GM23248 (cell line): ENCODE data around the gene ARSA. TPM values are rescaled to one million over a fixed set of nuclear protein-coding genes. Genes with fewer than 3 reads are reported as not detected.
"Not testable (repeated sequence)": the region's sequence is repeated elsewhere in the genome, so short reads cannot be mapped to it uniquely, and the experiment has no call there.

ENCODE experiments used
- DNase-seq: peaks from one replicate; pipeline ENCODE4 v3.0.0-alpha.2; 2015
- H2AFZ ChIP-seq: fragments of 200-600 bp; sonication (generic); 2 replicates; pipeline ENCODE4 v1.6.1; 2016; ENCODE audit warnings: antibody characterized with exemption
- H3F3A ChIP-seq: fragments of 200-600 bp; sonication (generic); 2 replicates; pipeline ENCODE4 v1.6.1; 2016; ENCODE audit warnings: mild to moderate bottlenecking, antibody characterized with exemption, mixed run types; ENCODE audit not compliant: insufficient read depth
- H3K27ac ChIP-seq: fragments of 200-600 bp; sonication (generic); 2 replicates; pipeline ENCODE4 v1.5.1; 2016; ENCODE audit warnings: mild to moderate bottlenecking
- H3K27me3 ChIP-seq: fragments of 200-600 bp; sonication (generic); replicated peaks from 2 replicates; pipeline ENCODE4 v1.6.1; 2016; ENCODE audit warnings: mild to moderate bottlenecking; ENCODE audit not compliant: insufficient read depth
- H3K36me3 ChIP-seq: fragments of 200-600 bp; sonication (generic); 2 replicates; pipeline ENCODE4 v1.6.1; 2016; ENCODE audit warnings: low read depth, mild to moderate bottlenecking
- H3K4me1 ChIP-seq: fragments of 200-600 bp; sonication (generic); 2 replicates; pipeline ENCODE4 v1.6.1; 2016; ENCODE audit warnings: mild to moderate bottlenecking; ENCODE audit not compliant: insufficient read depth
- H3K4me2 ChIP-seq: fragments of 200-600 bp; sonication (generic); one replicate; pipeline ENCODE4 v1.6.1; 2016; ENCODE audit warnings: mild to moderate bottlenecking; ENCODE audit not compliant: unreplicated experiment
- H3K4me3 ChIP-seq: fragments of 200-600 bp; sonication (generic); 2 replicates; pipeline ENCODE4 v1.5.1; 2016; ENCODE audit warnings: mild to moderate bottlenecking
- H3K79me2 ChIP-seq: fragments of 200-600 bp; sonication (generic); 2 replicates; pipeline ENCODE4 v1.6.1; 2016; ENCODE audit warnings: mild to moderate bottlenecking; ENCODE audit not compliant: insufficient read depth
- H3K9ac ChIP-seq: fragments of 200-600 bp; sonication (generic); 2 replicates; pipeline ENCODE4 v1.6.1; 2016; ENCODE audit warnings: mild to moderate bottlenecking
- H3K9me2 ChIP-seq: fragments of 200-600 bp; sonication (generic); 2 replicates; pipeline ENCODE4 v1.6.1; 2016; ENCODE audit warnings: mixed run types, mild to moderate bottlenecking, moderate library complexity; ENCODE audit not compliant: insufficient read depth
- H3K9me3 ChIP-seq: fragments of 200-600 bp; sonication (generic); one replicate; pipeline ENCODE4 v1.6.1; 2017; ENCODE audit warnings: low read depth
- H4K20me1 ChIP-seq: fragments of 200-600 bp; sonication (generic); 2 replicates; pipeline ENCODE4 v1.6.0; 2016; ENCODE audit not compliant: insufficient read depth
- EZH2 ChIP-seq: fragments of 200-600 bp; sonication (generic); IDR thresholded peaks from 2 replicates; pipeline ENCODE4 v1.6.1; 2018; ENCODE audit warnings: antibody characterized with exemption, mild to moderate bottlenecking; ENCODE audit not compliant: insufficient read depth, poor library complexity, severe bottlenecking
- EZH2phosphoT487 ChIP-seq: fragments of 200-600 bp; sonication (generic); IDR thresholded peaks from 2 replicates; pipeline ENCODE4 v1.6.1; 2018; ENCODE audit warnings: antibody characterized with exemption, moderate library complexity, mild to moderate bottlenecking, low read depth; ENCODE audit not compliant: insufficient read depth
- WGBS, 2 experiments: methylation state at CpG; one replicate each; pipeline ENCODE4 v1.1.6; 2015 to 2017; ENCODE audit warnings: low lambda C conversion rate in 2 of 2, low coverage in 1 of 2; ENCODE audit errors: missing lambda C conversion rate in 2 of 2; 5-methylcytosine and 5-hydroxymethylcytosine counted together
- in situ Hi-C: fragments of 300-500 bp; cut with MboI; formaldehyde crosslinking; loops from 2 replicates; pipeline ENCODE4 v1.15.0; 2020
- polyA plus RNA-seq: library from polyadenylated mRNA; unstranded; fragments of >200 nt; fragmentation: Nextera tagmentation; extraction: Ambion mirVana; gene quantifications from 2 replicates; pipeline ENCODE4 v1.2.1, GENCODE V29; 2016
- total RNA-seq: library from RNA; depleted of rRNA; stranded (reverse); fragments of >200 nt; shearing (Covaris generic); gene quantifications from 2 replicates; pipeline ENCODE4 v1.2.3, GENCODE V29; 2014

The ARSA gene
- total and polyA plus RNA-seq, 2 experiments from 2014 or later, result 31.7 to 59.6 TPM

- H3K4me1 ChIP-seq, result no peaks in the 10 kb centered on the region
- H3K27me3 ChIP-seq, result no peaks in the 10 kb centered on the region; the same call in none of the 2 replicates
- no peak overlapping the region for H3K4me3 ChIP-seq
- H3F3A ChIP-seq, result no peaks in the 10 kb centered on the region
- H2AFZ ChIP-seq, result no peak overlapping the region
- no peaks in the 10 kb centered on the region for H3K9me3 ChIP-seq
- H3K27ac ChIP-seq, result no peak overlapping the region
- DNase-seq, result no peak
- no peaks in the 10 kb centered on the region for H3K36me3 ChIP-seq
- in situ Hi-C loops, result no loop called here
- TF ChIP-seq EZH2phosphoT487, result no peak
- no peak for TF ChIP-seq EZH2
- no peak overlapping the region for H3K9ac ChIP-seq
- no peaks in the 10 kb centered on the region for H3K79me2 ChIP-seq
- H3K9me2 ChIP-seq, result no peaks in the 10 kb centered on the region
- WGBS, 2 experiments, result 58 to 67% methylated on average over 10 of the region's 10 CpGs
- no peaks in the 10 kb centered on the region for H4K20me1 ChIP-seq
- H3K4me2 ChIP-seq, result no peak overlapping the region
Measured at GRCh38 chr22:50608996-50609395, 19.0 kb downstream of the ARSA start.

- H3K9me2 ChIP-seq, DNase-seq, H3K27ac ChIP-seq, H3K9me3 ChIP-seq, H3K4me1 ChIP-seq, H3K36me3 ChIP-seq, H3K9ac ChIP-seq, H3F3A ChIP-seq, H3K27me3 ChIP-seq, H3K79me2 ChIP-seq, in situ Hi-C loops, H3K4me2 ChIP-seq, H4K20me1 ChIP-seq, H2AFZ ChIP-seq, H3K4me3 ChIP-seq: not testable (repeated sequence)
- 70 to 74% methylated on average over 17 to 39 of the region's 39 CpGs for WGBS, 2 experiments
Measured at GRCh38 chr22:50608058-50608840, 19.7 kb downstream of the ARSA start.

- Histone ChIP-seq H2AFZ (no peak overlapping the region), H3K9me2 (no peaks in the 10 kb centered on the region), H3K4me1 (no peaks in the 10 kb centered on the region), H4K20me1 (no peaks in the 10 kb centered on the region), H3K4me2 (no peak overlapping the region), H3K9me3 (no peaks in the 10 kb centered on the region), H3K36me3 (no peaks in the 10 kb centered on the region), H3K27me3 (no peaks in the 10 kb centered on the region; the same call in none of the 2 replicates), H3K9ac (no peak overlapping the region), H3K27ac (no peak overlapping the region), H3K79me2 (no peaks in the 10 kb centered on the region), H3F3A (no peaks in the 10 kb centered on the region), H3K4me3 (no peak overlapping the region)
- in situ Hi-C loops, result no loop called here
- WGBS, 2 experiments, result 62 to 69% methylated on average over 6 of the region's 6 CpGs
- no peak for DNase-seq
- TF ChIP-seq EZH2 (no peak), EZH2phosphoT487 (no peak)
Measured at GRCh38 chr22:50607659-50608020, 20.3 kb downstream of the ARSA start.

GRCh38 chr22:50606946-50607658, 20.9 kb downstream of the ARSA start:
- H3F3A ChIP-seq, result no peaks in the 10 kb centered on the region
- WGBS, 2 experiments, result 61 to 64% methylated on average over 13 to 17 of the region's 18 CpGs
- no peak overlapping the region for H3K4me3 ChIP-seq
- no peak overlapping the region for H2AFZ ChIP-seq
- H3K79me2 ChIP-seq, result no peaks in the 10 kb centered on the region
- H3K36me3 ChIP-seq, result no peaks in the 10 kb centered on the region
- TF ChIP-seq EZH2 (no peak), EZH2phosphoT487 (no peak)
- H3K9me3 ChIP-seq, result no peaks in the 10 kb centered on the region
- no peaks in the 10 kb centered on the region for H3K9me2 ChIP-seq
- in situ Hi-C loops, result no loop called here
- H3K4me1 ChIP-seq, result no peaks in the 10 kb centered on the region
- no peak overlapping the region for H3K27ac ChIP-seq
- no peak for DNase-seq
- no peak overlapping the region for H3K4me2 ChIP-seq
- H3K27me3 ChIP-seq, result peaks cover 2% of the 10 kb centered on the region
- no peaks in the 10 kb centered on the region for H4K20me1 ChIP-seq
- no peak overlapping the region for H3K9ac ChIP-seq
